Stimulated activated CD4-positive, alpha-beta T cell treated with anti-CD3 and anti-CD28 coated beads, Interleukin-4, amount 100 ng/mL, for 48 hours (primary cell): Measurements from ENCODE around the gene FKBP5.
"Not testable (repeated sequence)": the region's sequence is repeated elsewhere in the genome, so short reads cannot be mapped to it uniquely, and the experiment has no call there.

ENCODE experiments used
- DNase-seq, 2 donors: peaks; one replicate each; pipeline ENCODE4 v3.0.0-alpha.2; 2020; ENCODE audit warnings: low read depth in 2 of 2

FKBP5 gene

DNA sequence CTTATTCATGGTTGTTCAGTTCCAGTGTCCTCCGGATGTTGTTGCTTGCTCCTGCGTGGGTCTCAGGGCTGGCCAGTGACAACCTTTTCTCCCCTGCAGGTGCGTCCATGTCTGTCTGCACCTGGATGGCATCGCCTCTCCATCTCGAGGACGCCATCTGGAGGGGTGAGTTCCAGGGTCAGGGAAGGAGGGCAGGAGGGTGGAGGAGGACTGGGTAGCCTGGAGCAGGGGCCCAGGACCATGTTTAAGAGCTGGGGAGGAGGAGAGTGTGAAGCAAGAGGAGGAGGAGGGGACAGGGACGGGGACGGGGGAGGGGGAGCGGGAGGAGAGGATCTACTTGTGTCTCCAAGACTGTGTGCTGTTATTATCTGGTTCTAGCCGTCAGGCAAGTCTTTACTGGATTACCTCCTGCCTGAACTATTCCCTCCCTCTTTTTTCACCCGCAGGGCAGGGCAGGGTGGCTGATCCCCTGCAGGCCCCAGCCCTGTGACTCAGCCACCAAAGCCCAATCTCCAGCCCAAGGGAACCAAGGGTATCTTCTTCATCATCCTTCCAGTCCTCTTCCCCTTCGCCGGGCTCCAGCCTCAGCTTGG lies 143.8 kb downstream of the FKBP5 start:
- DNase-seq: no peak

DNA sequence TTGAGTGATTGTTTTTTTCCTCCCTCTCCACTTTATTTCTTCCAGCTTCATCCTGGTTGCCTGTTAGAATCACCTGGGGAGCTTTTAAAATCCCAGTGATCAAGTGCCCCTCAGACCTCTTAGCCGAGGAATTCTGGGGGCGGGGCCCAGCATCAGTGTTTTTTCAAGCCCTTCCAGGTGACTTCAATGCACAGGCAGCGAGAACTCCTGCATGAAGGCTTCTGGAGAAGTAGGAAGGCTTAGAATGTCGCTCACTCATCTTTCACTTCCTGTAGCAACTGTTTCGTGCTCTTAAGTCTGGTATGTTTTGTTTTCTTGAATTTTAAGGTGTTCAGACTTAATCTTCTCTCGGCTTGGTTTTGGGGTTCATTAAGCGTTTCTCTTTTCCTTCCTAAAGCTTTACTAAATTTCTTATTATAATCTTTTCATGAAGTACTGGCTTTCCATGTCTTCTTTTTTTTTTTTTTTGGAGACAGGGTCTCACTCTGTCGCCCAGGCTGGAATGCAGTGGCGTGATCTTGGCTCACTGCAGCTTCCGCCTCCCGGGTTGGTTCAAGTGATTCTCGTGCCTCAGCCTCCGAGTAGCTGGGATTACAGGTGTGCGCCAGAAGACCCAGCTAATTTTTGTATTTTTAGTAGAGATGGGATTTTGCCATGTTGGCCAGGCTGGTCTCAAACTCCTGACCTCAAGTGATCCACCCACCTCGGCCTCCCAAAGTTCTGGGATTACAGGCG lies 145.1 kb downstream of the FKBP5 start:
- DNase-seq: no peak

DNA sequence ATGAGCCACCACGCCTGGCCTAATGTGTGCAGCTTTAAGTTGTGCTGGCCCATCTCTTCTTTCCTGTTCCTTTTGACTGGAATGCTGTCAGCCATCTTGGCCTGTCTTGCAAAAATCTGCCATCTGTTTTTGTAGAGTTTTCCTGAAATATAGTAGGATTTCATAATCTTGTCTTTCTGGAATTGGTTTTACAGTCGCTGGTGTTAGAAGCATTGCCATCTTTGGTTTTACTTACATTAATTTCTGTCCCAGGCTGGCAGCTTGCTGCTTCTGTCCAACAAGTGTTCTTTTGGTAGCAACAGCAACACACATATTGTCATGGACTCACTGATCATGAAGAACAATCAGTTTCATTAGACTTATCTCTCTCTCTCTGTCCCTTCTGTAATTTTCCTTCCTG lies 146.9 kb downstream of the FKBP5 start:
- DNase-seq: no peak

DNA sequence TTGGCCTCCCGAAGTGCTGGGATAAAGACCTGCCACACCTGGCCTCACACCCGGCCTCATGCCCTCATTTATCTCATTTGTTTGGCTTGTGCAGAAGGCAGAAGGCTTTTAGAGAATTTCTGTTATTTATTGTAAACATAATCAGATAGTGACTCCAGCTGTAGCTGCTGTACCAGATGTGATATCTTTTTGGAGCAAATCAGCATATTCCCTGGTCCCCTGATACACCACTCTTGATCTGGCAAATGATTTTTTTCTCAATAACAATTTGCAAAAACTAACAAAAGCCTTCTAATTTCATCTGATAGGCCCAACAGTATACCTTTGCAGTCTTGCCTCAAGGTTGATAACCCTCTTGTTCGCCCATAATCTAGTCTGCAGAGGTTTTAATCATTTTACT lies 149.5 kb downstream of the FKBP5 start:
- DNase-seq: no peak

DNA sequence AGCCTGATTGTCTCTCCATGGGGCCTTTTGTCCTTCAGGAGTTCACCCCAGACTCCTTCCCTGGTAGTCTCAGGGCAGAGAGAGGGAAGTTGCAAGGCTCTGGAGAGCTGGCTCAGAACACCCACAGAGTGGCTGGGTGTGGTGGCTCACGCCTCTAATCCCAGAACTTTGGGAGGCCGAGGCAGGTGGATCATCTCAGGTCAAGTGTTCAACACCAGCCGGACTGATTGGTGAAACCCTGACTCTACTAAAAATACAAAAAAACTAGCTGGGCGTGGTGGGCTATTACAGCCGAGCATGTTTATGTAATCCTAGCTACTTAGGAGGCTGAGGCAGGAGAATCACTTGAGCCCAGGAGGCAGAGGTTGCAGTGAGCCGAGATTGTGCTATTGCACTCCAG lies 152.9 kb downstream of the FKBP5 start:
- not testable (repeated sequence) for DNase-seq

DNA sequence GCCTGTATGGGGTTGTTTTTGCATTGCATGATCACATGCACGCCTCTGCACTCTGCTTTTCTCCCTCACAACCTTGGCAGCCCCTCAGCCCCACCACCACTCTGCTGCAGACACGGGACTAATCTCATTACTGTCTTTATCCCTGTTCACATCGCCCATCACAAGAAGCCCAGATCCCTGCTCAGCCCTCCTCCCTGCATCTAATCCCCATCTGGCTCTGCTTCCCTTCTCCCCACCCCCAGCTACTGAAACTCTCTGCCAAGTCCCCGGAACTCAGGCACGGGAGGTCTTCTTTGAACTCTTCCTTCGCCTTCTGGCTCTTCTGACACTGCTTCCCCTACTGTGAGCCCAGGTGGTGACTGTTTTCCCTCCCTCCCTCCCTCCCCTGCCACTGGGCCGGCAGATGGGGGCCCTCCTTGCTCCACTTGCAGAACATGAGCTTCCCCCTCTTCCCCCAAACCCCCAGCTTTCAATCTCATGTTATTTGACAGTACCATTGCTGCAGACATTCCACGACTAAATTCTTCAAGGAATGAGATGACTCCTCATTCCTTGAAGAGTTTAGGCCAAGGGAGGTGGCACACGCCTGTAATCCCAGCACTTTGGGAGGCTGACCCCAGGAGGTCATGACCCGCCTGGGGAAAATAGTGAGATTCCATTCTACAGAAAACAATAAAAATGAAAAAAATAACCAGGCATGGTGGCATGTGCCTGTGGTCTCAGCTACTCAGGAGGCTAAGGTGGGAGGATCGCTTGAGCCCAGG lies 154.1 kb downstream of the FKBP5 start:
- DNase-seq: no peak

DNA sequence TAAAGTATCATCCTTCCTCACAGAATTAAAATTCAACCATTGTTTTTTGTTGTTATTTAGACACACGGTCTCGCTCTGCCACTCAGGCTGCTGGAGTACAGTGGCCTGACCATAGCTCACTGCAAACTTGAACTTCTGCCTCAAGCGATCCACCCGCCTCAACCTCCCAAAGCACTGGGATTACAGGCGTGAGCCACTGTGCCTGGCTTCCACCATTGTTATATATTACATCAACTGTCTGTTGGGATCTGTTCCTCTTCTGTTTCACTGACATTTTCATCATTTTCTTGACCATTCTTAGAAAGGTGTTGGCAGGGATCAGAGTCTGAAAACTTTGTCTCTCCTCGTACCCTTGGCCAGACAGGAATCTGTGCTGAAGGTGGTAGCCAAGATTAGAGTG lies 154.7 kb downstream of the FKBP5 start:
- DNase-seq: no peak

DNA sequence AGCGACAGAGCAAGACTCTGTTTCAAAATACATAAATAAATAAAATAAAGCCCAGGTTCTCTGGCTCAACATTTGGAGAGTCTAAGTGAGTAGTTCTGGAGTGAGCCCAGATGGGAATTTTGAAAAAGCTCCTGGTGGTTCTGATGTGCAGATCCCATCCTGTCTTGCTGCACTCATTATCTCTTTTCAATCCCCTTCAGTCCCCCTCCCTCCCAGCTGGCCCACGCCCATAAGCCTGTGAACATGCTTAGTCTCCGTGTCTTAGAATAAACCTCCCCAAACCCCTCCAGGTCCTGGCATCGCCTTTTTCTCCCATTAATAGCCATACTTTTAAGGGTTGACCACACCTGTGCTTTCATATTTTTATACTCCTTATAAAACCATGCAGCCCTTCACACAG lies 156.6 kb downstream of the FKBP5 start:
- no peak for DNase-seq

DNA sequence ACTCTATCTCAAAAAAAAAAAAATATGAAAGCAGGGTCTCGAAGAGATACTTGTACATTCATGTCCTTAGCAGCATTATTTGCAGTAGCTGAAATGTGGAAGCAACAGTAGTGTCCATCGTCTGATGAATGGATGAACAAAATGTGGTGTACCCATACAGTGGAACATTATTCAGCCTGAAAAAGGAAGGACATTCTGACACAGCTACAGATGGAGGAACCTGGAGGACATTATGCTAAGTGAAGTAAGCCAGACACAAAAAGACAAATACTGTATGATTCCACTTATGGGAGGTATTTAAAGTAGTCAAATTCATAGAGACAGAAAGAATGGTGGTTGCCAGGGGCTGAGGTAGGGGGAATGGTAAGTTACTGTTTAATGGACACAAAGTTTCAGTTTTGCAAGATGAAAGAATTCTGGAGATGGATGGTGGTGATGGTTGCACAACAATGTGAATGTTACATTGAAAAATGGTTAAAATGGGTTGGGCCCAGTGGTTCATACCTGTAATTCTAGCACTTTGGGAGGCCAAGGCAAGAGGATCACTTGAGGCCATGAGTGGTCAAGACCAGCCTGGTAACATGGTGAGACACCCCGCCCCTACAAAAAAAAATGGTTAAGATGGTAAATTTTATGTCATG lies 164.2 kb downstream of the FKBP5 start:
- no peak for DNase-seq
